NT2/D1 (cell line): Measurements from ENCODE around the gene CYTL1.

ENCODE experiments used
- DNase-seq: peaks from one replicate; pipeline ENCODE4 v3.0.0-alpha.2; 2011; ENCODE audit warnings: low read depth, low spot score
- H3K27me3 ChIP-seq: 2 replicates; pipeline ENCODE4 v1.6.0; 2011; ENCODE audit warnings: mild to moderate bottlenecking; ENCODE audit not compliant: insufficient read length, insufficient read depth
- H3K36me3 ChIP-seq: 2 replicates; pipeline ENCODE4 v1.6.1; 2011; ENCODE audit warnings: mild to moderate bottlenecking, low read length, mixed read lengths; ENCODE audit not compliant: insufficient read depth, insufficient read length
- H3K4me1 ChIP-seq: 2 replicates; pipeline ENCODE4 v1.5.1; 2011; ENCODE audit not compliant: insufficient read depth, insufficient read length
- H3K4me3 ChIP-seq: 2 replicates; pipeline ENCODE4 v1.5.1; 2011; ENCODE audit warnings: low read depth; ENCODE audit not compliant: insufficient read length
- H3K9ac ChIP-seq: 2 replicates; pipeline ENCODE4 v1.6.0; 2011; ENCODE audit warnings: low read depth; ENCODE audit not compliant: insufficient read length
- H3K9me3 ChIP-seq: 2 replicates; pipeline ENCODE4 v1.5.1; 2011; ENCODE audit warnings: mild to moderate bottlenecking, low read length; ENCODE audit not compliant: insufficient read depth
- SUZ12 ChIP-seq: IDR thresholded peaks from 2 replicates; pipeline ENCODE4 v1.6.1; 2011; ENCODE audit not compliant: insufficient read length, insufficient read depth; ENCODE audit errors: extremely low read depth
- YY1 ChIP-seq: IDR thresholded peaks from 2 replicates; pipeline ENCODE4 v1.6.1; 2011; ENCODE audit not compliant: insufficient read length, insufficient read depth
- ZNF274 ChIP-seq: IDR thresholded peaks from 2 replicates; pipeline ENCODE4 v1.6.1; 2011; ENCODE audit warnings: mild to moderate bottlenecking, low read depth, low read length

The CYTL1 gene

DNA sequence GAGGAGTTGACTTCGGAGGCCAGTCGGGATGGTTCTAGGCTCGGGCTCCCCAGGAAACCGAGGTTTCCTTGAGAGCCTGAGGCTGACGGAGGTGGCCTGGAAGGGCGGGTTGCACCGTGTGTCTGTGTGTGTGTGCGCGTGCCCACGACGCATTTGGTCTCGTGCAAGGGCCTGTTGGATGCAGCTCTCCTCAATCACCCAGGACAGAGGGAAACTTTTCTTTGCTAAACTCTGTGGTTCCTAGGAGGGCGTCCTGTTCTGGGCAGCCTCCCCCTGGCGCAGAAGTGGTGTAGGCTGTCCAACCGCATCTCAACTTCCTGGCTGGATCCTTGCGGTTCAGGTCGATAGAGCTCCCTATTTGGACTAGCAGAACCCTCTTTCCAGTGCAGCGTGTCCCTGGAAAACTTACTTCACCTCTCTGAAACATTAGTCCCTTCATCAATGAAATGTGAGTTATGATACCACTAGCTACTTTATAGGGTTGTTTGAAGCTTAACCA lies 33.0 kb upstream of the CYTL1 start:
- Histone ChIP-seq H3K4me3 (peak overlapping the region; percentile 79), H3K9ac (peak overlapping the region; percentile 79), H3K36me3 (no peaks in the 10 kb centered on the region), H3K27me3 (peaks cover 31% of the 10 kb centered on the region), H3K4me1 (peaks cover 4% of the 10 kb centered on the region), H3K9me3 (no peaks in the 10 kb centered on the region)
- TF ChIP-seq ZNF274 (no peak), SUZ12 (peak; percentile 49)
- no peak for DNase-seq

DNA sequence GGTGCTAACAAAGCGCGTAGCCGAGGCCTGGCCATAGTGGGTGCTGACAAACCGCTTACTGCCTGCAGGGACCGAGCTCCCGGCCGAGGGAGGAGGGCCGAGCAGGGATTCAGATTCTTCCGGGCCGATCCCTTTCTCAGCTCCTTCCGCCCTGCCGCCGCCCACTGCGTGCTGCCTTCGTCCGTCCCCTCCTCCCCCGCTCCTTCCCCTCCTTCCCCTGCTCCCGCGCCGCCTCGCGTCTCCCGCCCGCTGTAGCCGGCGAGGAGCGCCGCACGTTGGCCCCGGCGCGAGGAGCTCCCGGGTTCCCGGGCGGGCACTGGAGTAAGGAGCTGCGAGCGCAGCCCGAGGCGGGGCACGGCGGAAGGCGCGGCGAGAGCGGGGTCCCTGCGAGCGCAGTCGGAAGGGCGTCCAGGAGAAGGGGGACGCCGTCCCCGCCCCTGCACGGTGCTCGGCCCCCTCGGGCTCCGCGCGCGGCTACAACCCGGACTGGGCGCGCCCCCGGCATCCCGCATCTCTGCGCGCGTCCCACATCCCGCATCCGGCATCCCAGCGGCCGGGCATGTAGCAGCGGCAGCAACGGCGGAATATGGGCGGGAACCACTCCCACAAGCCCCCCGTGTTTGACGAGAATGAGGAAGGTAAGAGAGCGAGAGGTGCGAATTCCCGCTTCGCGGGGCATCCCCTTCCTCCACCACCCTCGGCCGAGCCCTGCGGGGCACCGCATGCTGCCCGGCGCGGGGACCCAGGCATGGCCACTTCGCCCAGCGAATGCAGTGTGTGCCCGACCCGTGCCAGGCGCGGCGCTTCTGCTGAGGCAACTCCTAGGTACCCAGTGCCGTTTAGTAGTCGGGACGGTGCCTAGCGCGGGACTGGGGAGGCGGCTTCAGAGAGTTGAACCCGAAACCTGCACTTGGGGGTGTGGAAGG lies 32.3 kb upstream of the CYTL1 start, which contains the start of gene STK32B:
Gene STK32B, plus strand, starts transcription at position 203 of the 926 bp plus-strand sequence.
- Histone ChIP-seq H3K4me3 (peak within 1 kb of the TSS; percentile 79), H3K9me3 (no peaks in the 10 kb centered on the region), H3K36me3 (no peaks in the 10 kb centered on the region), H3K9ac (peak within 1 kb of the TSS; percentile 79), H3K27me3 (peaks cover 31% of the 10 kb centered on the region), H3K4me1 (peaks cover 4% of the 10 kb centered on the region)
- no peak for TF ChIP-seq ZNF274
- peak; percentile 72 for TF ChIP-seq SUZ12
- TF ChIP-seq YY1, result no peak
- peak; percentile 62 for DNase-seq

DNA sequence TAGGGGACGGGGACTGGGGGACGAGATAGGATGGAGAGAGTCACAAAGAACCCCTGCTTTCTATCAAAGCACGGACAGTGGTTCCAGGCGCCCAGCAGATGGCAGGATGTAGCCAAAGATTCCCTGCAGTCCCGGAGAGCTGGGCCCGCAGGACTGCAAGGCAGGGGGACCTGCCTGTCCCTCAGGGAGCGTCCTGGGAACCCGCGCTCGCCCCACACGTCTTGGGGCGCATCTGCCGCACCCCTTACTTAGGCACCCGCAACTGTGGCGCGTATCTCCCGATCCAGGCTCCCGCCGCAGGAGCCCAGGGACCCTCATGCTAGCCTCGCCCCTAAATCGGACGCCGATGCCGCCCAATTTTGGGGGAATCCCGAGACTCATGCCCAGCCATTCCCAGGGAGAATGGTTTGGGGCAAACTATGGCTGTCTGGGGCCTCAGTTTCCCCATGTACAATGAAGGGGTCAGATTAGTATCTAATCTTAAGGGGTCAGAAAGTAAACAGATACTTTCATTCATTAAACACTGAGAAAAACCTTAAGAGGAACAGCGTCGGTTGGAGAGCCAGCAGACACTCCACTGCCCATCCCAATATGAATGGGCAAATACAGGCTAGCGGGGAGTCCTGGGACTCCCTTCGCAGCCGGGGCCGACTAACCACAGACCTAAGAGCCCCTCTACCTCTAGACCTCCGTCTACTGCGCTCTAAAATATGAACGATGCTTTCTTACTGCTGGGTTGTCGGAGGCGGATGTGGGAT lies 31.4 kb upstream of the CYTL1 start:
- H3K4me3 ChIP-seq, result peak overlapping the region; percentile 79
- peaks cover 4% of the 10 kb centered on the region for H3K4me1 ChIP-seq
- H3K27me3 ChIP-seq, result peaks cover 31% of the 10 kb centered on the region
- TF ChIP-seq YY1 (no peak), SUZ12 (no peak), ZNF274 (no peak)
- peak; percentile 84 for DNase-seq
- H3K9ac ChIP-seq, result peak overlapping the region; percentile 79
- no peaks in the 10 kb centered on the region for H3K36me3 ChIP-seq
- 0 out of 2 replicates have a peak, but pooled peaks cover 4% of the 10 kb centered on the region for H3K9me3 ChIP-seq

DNA sequence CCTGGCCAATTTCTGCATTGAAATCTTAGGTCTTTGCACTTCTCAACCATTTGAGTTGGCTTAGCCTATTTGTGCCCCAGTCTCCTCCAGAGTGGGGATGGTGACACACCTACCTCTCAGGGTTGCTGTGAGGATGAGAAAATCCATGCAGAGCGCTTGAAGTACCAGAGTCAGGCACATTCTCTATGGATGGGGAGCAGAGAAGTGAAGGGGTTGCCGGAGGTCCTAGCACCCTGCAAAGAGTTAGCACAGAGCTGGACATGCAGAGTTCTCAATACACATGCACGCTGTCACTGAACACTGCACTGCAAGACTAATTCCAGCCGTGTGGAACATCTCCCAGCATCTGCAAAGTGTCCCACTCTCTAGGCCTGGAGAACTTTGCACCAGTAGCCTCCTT lies 29.5 kb upstream of the CYTL1 start:
- H3K27me3 ChIP-seq, result peaks cover 31% of the 10 kb centered on the region
- H3K36me3 ChIP-seq, result no peaks in the 10 kb centered on the region
- no peak overlapping the region for H3K9ac ChIP-seq
- H3K4me1 ChIP-seq, result peaks cover 4% of the 10 kb centered on the region
- H3K4me3 ChIP-seq, result no peak overlapping the region
- 0 out of 2 replicates have a peak, but pooled peaks cover 4% of the 10 kb centered on the region for H3K9me3 ChIP-seq
- no peak for TF ChIP-seq SUZ12
- TF ChIP-seq YY1, result no peak
- no peak for TF ChIP-seq ZNF274
- no peak for DNase-seq

DNA sequence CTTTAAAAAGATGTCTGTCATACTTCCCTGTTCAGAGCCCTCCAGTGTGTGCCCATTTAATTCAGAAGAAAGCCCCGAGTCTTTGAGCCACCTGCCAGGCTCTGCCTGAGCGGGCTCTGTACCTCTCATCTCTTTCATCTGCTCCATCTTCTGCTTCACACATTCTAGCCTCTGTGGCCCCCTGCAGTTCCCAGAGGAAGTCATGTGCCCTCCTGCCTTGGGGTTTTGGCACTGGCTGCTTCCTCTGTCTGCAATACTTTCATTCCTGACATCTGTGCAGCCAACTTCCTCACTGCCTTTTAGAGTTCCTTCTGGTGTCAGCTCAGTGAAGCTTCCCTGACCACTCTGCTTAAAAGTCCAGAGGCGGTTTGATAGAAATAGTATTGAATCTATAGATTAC lies 25.8 kb upstream of the CYTL1 start:
- Histone ChIP-seq H3K9me3 (0 out of 2 replicates have a peak, but pooled peaks cover 4% of the 10 kb centered on the region), H3K9ac (no peak overlapping the region), H3K27me3 (no peaks in the 10 kb centered on the region), H3K36me3 (no peaks in the 10 kb centered on the region), H3K4me1 (no peaks in the 10 kb centered on the region), H3K4me3 (no peak overlapping the region)
- TF ChIP-seq YY1, result no peak
- DNase-seq, result no peak

DNA sequence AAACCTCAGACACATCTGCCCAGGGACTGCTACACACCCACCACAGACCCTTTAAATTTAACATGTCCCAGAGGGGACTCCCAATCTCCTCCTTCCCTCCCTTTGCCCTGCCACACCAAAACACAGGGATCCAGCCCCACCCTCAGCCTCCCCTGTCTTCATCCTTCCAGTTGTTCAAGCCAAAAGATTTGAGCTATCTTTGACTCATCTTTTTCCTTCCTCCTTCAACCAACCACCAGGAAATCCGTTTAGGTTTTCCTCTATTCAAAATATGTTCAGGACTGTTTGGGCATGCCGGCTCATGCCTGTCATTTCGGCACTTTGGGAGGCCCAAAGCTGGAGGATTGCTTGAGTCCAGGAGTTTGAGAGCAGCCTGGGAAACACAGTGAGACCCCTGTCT lies 25.1 kb upstream of the CYTL1 start:
- H3K27me3 ChIP-seq, result no peaks in the 10 kb centered on the region
- no peaks in the 10 kb centered on the region for H3K4me1 ChIP-seq
- H3K9me3 ChIP-seq, result 0 out of 2 replicates have a peak, but pooled peaks cover 4% of the 10 kb centered on the region
- TF ChIP-seq ZNF274 (no peak), YY1 (no peak), SUZ12 (no peak)
- no peak overlapping the region for H3K9ac ChIP-seq
- H3K36me3 ChIP-seq, result no peaks in the 10 kb centered on the region
- no peak overlapping the region for H3K4me3 ChIP-seq
- no peak for DNase-seq

DNA sequence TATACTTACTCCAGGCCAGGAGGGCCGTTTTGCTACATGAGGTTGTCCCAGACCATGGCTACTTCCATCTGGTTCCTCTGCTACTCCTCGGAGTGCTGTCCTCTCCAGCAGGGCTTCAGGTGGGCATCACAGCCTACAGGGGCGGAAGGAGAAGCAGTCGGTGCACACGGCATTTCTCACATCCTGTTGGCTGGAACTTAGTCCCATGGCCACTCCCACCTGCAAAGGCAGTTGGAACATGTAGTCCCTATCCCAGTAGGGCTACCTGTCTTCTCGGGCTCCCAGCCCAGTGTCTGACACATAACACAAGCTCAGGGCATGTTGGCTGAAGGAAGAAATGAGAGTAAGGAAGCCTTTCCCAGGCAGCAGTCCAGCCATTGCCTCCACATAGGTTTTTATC lies 24.3 kb upstream of the CYTL1 start:
- TF ChIP-seq YY1 (no peak), ZNF274 (no peak), SUZ12 (no peak)

More for the DNA sequence above, 24.3 kb upstream of the CYTL1 start:
- 0 out of 2 replicates have a peak, but pooled peaks cover 4% of the 10 kb centered on the region for H3K9me3 ChIP-seq
- DNase-seq, result no peak
- no peaks in the 10 kb centered on the region for H3K27me3 ChIP-seq
- H3K36me3 ChIP-seq, result no peaks in the 10 kb centered on the region
- no peak overlapping the region for H3K9ac ChIP-seq
- H3K4me1 ChIP-seq, result no peaks in the 10 kb centered on the region
- no peak overlapping the region for H3K4me3 ChIP-seq
